Mesendoderm (in vitro differentiated cells): ENCODE data around the gene SIRT2.
"Not testable (repeated sequence)": the region's sequence is repeated elsewhere in the genome, so short reads cannot be mapped to it uniquely, and the experiment has no call there.

ENCODE experiments used
- DNase-seq: peaks from one replicate; pipeline ENCODE4 v3.0.0; 2013
- H2AK5ac ChIP-seq: 2 replicates; pipeline ENCODE4 v1.6.1; 2013; ENCODE audit warnings: low read length, inconsistent platforms
- H2BK120ac ChIP-seq: 2 replicates; pipeline ENCODE4 v1.6.1; 2013; ENCODE audit warnings: low read depth, mild to moderate bottlenecking, low read length, moderate library complexity, mixed read lengths
- H2BK15ac ChIP-seq: replicated peaks from 2 replicates; pipeline ENCODE4 v1.6.1; 2013; ENCODE audit warnings: low read depth, mild to moderate bottlenecking, moderate library complexity
- H2BK5ac ChIP-seq: 2 replicates; pipeline ENCODE4 v1.6.1; 2013; ENCODE audit warnings: low read length, inconsistent platforms
- H3K18ac ChIP-seq: 2 replicates; pipeline ENCODE4 v1.6.1; 2013; ENCODE audit warnings: mild to moderate bottlenecking, low read length, mixed read lengths
- H3K23ac ChIP-seq: one replicate; pipeline ENCODE4 v1.6.1; 2013; ENCODE audit warnings: low read length
- H3K27ac ChIP-seq: 2 replicates; pipeline ENCODE4 v1.5.1; 2013; ENCODE audit warnings: low read depth, mild to moderate bottlenecking, inconsistent platforms, low read length, moderate library complexity
- H3K27me3 ChIP-seq: 2 replicates; pipeline ENCODE4 v1.6.1; 2013; ENCODE audit warnings: low read length, control low read depth, mild to moderate bottlenecking, inconsistent platforms; ENCODE audit not compliant: insufficient read depth, poor library complexity
- H3K36me3 ChIP-seq: 2 replicates; pipeline ENCODE4 v1.6.1; 2013; ENCODE audit warnings: low read length, inconsistent platforms; ENCODE audit not compliant: control insufficient read depth, insufficient read depth
- H3K4ac ChIP-seq: one replicate; pipeline ENCODE4 v1.6.1; 2013; ENCODE audit warnings: low read depth, mild to moderate bottlenecking, low read length, moderate library complexity
- H3K4me1 ChIP-seq: 2 replicates; pipeline ENCODE4 v1.6.1; 2013; ENCODE audit warnings: low read depth, low read length, inconsistent platforms; ENCODE audit not compliant: control insufficient read depth
- H3K4me2 ChIP-seq: 2 replicates; pipeline ENCODE4 v1.6.1; 2013; ENCODE audit warnings: low read length
- H3K4me3 ChIP-seq: 2 replicates; pipeline ENCODE4 v1.5.1; 2013; ENCODE audit warnings: mild to moderate bottlenecking, low read length
- H3K56ac ChIP-seq: one replicate; pipeline ENCODE4 v1.6.1; 2013; ENCODE audit warnings: low read length
- H3K79me1 ChIP-seq: 2 replicates; pipeline ENCODE4 v1.6.1; 2013; ENCODE audit warnings: low read length, inconsistent platforms
- H3K79me2 ChIP-seq: 2 replicates; pipeline ENCODE4 v1.6.1; 2013; ENCODE audit warnings: mild to moderate bottlenecking, low read length; ENCODE audit not compliant: control insufficient read depth, insufficient read depth
- H3K9ac ChIP-seq: 2 replicates; pipeline ENCODE4 v1.6.1; 2013; ENCODE audit warnings: low read length, inconsistent platforms
- H4K5ac ChIP-seq: one replicate; pipeline ENCODE4 v1.6.1; 2013; ENCODE audit warnings: low read length
- H4K8ac ChIP-seq: one replicate; pipeline ENCODE4 v1.6.1; 2013; ENCODE audit warnings: low read depth, mild to moderate bottlenecking, control low read depth, low read length, moderate library complexity
- WGBS: extraction: QIAGEN DNeasy Blood & Tissue Kit; methylation state at CpG from one replicate; pipeline ENCODE4 v1.1.7; 2013; ENCODE audit warnings: low lambda C conversion rate, missing lambda C conversion rate; ENCODE audit not compliant: insufficient coverage; ENCODE audit errors: extremely low coverage; 5-methylcytosine and 5-hydroxymethylcytosine counted together

The SIRT2 gene

DNA sequence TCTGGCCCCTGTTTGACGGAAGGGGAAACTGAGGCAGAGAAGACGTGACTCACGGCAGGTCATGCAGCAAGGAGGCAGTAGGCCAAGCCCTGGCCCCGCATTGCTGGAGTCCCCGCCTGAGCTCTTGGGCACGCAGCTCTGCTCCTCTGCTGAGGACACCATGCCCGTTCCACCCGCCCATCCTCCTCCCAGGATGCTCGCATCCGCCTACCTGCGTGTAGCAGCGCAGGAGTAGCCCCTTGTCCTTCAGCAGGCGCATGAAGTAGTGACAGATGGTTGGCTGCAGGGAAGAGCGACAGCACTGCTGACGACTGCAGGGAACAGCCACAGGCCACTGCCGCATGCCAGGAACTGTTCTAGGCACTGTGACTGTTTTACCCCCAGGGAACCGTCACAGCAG is 10.5 kb downstream of the SIRT2 start:
- Histone ChIP-seq H3K4ac (no peak overlapping the region), H3K36me3 (no peaks in the 10 kb centered on the region), H3K4me3 (no peak overlapping the region), H3K79me1 (no peaks in the 10 kb centered on the region), H3K23ac (no peak overlapping the region), H4K8ac (no peak overlapping the region), H2BK5ac (no peak overlapping the region), H3K4me1 (no peaks in the 10 kb centered on the region), H3K27me3 (no peaks in the 10 kb centered on the region), H2BK120ac (no peak overlapping the region), H3K79me2 (no peaks in the 10 kb centered on the region), H3K56ac (no peak overlapping the region), H2BK15ac (no peak overlapping the region), H3K27ac (no peak overlapping the region), H4K5ac (no peak overlapping the region), H3K4me2 (no peak overlapping the region), H2AK5ac (no peak overlapping the region), H3K9ac (no peak overlapping the region), H3K18ac (no peak overlapping the region)
- DNase-seq: no peak
- WGBS: no CpG with 5 or more reads among the region's 17 CpGs

DNA sequence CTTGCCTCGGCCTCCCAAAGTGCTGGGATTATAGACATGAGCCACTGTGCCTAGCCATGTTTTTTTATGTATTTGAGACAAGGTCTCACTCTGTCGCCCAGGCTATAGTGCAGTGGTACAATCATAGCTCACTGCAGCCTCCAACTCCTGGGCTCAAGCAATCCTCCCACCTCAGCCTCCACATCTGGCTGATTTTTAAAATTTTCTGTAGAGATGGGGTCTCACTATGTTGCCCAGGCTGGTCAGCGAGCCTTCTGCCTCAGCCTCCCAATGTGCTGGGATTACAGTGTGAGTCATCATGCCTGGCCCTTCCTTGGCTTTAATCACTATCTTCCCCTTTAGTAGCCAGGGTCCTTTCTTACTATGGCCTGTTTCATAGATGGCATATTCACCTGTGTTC is 14.7 kb downstream of the SIRT2 start:
- H2BK120ac ChIP-seq, H4K8ac ChIP-seq: not testable (repeated sequence)

GRCh38 chr19:38883286-38883685 is 16.1 kb downstream of the SIRT2 start:
- H3K4me3 ChIP-seq: no peak overlapping the region
- no peak overlapping the region for H4K5ac ChIP-seq
- WGBS: no CpG with 5 or more reads among the region's 9 CpGs
- no peak for DNase-seq
- no peaks in the 10 kb centered on the region for H3K79me2 ChIP-seq
- no peak overlapping the region for H3K23ac ChIP-seq
- no peak overlapping the region for H2BK5ac ChIP-seq
- no peak overlapping the region for H3K4ac ChIP-seq
- no peak overlapping the region for H3K18ac ChIP-seq
- H2AK5ac ChIP-seq: no peak overlapping the region
- no peak overlapping the region for H3K56ac ChIP-seq
- H3K27me3 ChIP-seq: no peaks in the 10 kb centered on the region
- H3K9ac ChIP-seq: no peak overlapping the region
- no peak overlapping the region for H4K8ac ChIP-seq
- no peak overlapping the region for H2BK15ac ChIP-seq
- H2BK120ac ChIP-seq: no peak overlapping the region
- H3K36me3 ChIP-seq: no peaks in the 10 kb centered on the region
- no peak overlapping the region for H3K27ac ChIP-seq
- H3K79me1 ChIP-seq: no peaks in the 10 kb centered on the region
- H3K4me1 ChIP-seq: no peaks in the 10 kb centered on the region
- H3K4me2 ChIP-seq: no peak overlapping the region

More for the DNA sequence above, 14.7 kb downstream of the SIRT2 start:
- H3K23ac ChIP-seq, H2AK5ac ChIP-seq, H3K79me1 ChIP-seq, H3K27me3 ChIP-seq, H3K79me2 ChIP-seq, H3K4me3 ChIP-seq, H2BK15ac ChIP-seq, H3K27ac ChIP-seq, H2BK5ac ChIP-seq, DNase-seq, H3K18ac ChIP-seq, H3K9ac ChIP-seq, H3K4me1 ChIP-seq, H3K56ac ChIP-seq, H3K4me2 ChIP-seq, H4K5ac ChIP-seq, H3K36me3 ChIP-seq, H3K4ac ChIP-seq: not testable (repeated sequence)
- WGBS: no CpG with 5 or more reads among the region's 3 CpGs

DNA sequence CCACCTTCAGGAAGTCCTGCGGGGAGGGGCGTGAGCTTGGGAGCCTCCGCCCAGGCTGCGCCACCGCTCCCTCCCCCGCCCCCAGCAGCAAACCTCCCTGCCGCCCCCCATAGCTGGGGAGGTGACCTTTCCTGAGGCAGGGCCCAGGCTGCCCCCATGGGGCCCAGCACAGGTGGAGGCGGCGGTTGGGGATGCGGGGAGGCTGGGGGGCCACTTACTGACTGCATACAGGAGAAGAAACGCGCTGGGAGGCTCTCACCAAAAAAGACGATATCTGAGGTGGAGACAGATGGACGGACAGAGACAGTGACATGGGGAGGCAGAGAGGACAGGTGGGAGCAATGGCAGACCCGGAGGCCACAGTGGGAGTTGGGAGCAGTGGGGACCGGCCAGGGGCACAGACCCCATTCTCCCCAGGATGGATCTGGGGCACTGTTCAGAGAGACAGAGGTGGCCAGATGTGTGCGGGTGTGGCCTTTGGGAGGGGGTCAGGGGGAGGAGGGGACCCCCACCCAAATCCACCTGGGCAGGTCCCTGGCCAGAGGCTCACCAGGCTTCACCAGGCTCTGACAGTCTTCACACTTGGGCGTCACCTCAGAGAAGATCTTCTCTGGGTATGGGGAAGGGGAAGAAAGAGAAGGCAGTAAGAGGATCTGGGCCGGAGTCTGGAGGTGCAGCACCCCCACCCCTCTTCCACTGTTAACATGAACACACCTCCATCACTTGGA is 18.4 kb downstream of the SIRT2 start:
- Histone ChIP-seq H3K4ac (no peak overlapping the region), H3K4me1 (no peaks in the 10 kb centered on the region), H4K5ac (no peak overlapping the region), H3K9ac (no peak overlapping the region), H3K27ac (no peak overlapping the region), H4K8ac (no peak overlapping the region), H3K27me3 (no peaks in the 10 kb centered on the region), H3K4me3 (no peak overlapping the region), H3K4me2 (no peak overlapping the region), H3K23ac (no peak overlapping the region), H2AK5ac (no peak overlapping the region), H2BK5ac (no peak overlapping the region), H3K79me1 (no peaks in the 10 kb centered on the region), H2BK120ac (no peak overlapping the region), H2BK15ac (no peak overlapping the region), H3K18ac (no peak overlapping the region), H3K56ac (no peak overlapping the region), H3K36me3 (no peaks in the 10 kb centered on the region), H3K79me2 (no peaks in the 10 kb centered on the region)
- DNase-seq: no peak
- WGBS: no CpG with 5 or more reads among the region's 19 CpGs

DNA sequence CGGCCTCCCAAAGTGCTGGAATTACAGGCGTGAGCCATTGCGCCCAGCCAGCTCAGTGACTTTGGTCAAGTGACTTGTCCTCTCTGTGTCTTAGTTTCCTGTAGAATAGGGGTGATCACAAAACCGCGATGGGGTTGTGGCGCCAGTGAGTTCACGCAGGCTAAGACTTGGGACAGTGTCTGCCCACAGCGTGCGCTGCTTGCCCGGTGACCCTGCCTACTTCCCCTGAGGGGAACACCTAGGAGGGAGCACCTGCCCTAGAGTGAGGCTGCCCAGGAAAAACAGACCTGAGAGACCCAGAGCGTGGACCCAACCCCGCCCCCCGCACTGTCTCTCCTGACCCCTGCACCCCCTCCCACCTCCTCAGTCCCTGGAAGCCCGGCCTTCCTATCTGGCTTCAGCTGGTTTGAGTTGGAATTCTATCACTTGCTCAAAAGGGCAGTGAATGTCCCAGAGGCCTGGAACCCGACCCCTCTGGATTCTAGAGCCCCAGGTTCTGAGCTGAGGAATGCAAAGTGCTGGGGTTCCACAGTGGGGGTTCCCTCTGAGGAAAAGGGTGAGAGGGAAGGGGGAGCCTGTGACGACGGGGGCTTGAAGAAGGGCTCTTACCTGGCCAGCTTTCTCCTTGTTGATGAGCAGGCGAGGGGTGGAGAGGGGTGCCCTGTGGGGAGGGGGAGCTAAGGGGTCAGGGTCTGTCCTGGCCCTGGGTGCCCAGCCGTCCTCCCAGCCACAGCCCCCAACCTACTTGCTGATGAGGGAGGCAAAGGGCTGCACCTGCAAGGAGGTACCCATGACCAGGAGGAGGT is 19.1 kb downstream of the SIRT2 start:
- no peak overlapping the region for H3K18ac ChIP-seq
- no peak overlapping the region for H3K56ac ChIP-seq
- no peaks in the 10 kb centered on the region for H3K4me1 ChIP-seq
- H4K8ac ChIP-seq: no peak overlapping the region
- no peaks in the 10 kb centered on the region for H3K27me3 ChIP-seq
- no peak overlapping the region for H4K5ac ChIP-seq
- H2AK5ac ChIP-seq: no peak overlapping the region
- H3K79me1 ChIP-seq: no peaks in the 10 kb centered on the region
- H3K79me2 ChIP-seq: no peaks in the 10 kb centered on the region
- H3K36me3 ChIP-seq: no peaks in the 10 kb centered on the region
- no peak overlapping the region for H3K4ac ChIP-seq
- no CpG with 5 or more reads among the region's 19 CpGs for WGBS
- H3K23ac ChIP-seq: no peak overlapping the region
- no peak overlapping the region for H3K9ac ChIP-seq
- no peak overlapping the region for H3K4me2 ChIP-seq
- H2BK5ac ChIP-seq: no peak overlapping the region
- no peak overlapping the region for H2BK15ac ChIP-seq
- H2BK120ac ChIP-seq: no peak overlapping the region
- no peak overlapping the region for H3K27ac ChIP-seq
- no peak for DNase-seq
- no peak overlapping the region for H3K4me3 ChIP-seq
